Retinal pigment epithelial cell (primary cell): ENCODE results near the gene FAM241B.

ENCODE experiments used
- DNase-seq: peaks from one replicate; pipeline ENCODE4 v3.0.0-alpha.2; 2010; ENCODE audit warnings: low read depth
- H3K4me3 ChIP-seq: 2 replicates; pipeline ENCODE4 v1.5.1; 2011; ENCODE audit warnings: mild to moderate bottlenecking, low read length, control low read depth, moderate library complexity
- TF ChIP-seq, protein P1 (sequence below): conservative IDR thresholded peaks from 2 replicates; pipeline ENCODE4 v1.5.1; 2011; ENCODE audit warnings: low read depth, low read length, control low read depth, inconsistent platforms

Gene FAM241B

DNA sequence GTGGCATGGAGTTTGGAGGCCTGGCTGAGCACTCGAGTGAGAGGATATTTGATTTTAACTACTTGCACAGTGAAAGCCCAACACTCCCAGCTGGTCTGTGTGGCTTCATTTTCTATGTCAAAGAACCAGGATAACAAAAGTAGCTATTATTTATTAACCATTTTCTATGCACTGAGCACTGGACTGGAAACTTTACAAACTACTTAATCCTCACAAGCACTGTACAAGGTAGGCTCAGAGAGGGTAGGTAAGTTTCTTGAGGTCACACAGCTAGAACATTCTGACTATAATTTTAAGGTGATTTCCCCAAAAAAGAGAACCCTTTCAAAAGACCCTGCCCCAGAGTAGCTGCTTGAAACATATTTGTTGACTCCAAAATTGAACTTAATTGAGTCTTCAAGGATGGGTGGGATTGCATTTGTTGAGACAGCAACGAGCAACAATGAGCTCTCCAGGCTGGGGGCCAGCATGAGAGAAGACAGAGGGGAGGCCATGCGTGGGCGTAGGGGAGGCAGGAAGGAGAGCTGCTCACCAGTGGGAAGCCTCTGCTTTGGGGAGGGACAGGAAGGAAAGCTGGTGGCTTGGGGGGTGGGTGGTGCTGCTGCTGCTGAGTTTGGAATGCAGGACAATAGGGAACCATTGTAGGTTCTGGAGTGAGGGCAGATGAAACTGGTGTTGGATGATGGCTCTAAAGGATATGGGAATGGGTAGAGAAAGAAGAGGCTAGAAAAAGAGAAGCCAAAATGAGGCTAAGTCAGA is 31.5 kb downstream of the FAM241B start:
- DNase-seq = no peak
- no peak overlapping the region for H3K4me3 ChIP-seq
- TF ChIP-seq, protein P1, sequence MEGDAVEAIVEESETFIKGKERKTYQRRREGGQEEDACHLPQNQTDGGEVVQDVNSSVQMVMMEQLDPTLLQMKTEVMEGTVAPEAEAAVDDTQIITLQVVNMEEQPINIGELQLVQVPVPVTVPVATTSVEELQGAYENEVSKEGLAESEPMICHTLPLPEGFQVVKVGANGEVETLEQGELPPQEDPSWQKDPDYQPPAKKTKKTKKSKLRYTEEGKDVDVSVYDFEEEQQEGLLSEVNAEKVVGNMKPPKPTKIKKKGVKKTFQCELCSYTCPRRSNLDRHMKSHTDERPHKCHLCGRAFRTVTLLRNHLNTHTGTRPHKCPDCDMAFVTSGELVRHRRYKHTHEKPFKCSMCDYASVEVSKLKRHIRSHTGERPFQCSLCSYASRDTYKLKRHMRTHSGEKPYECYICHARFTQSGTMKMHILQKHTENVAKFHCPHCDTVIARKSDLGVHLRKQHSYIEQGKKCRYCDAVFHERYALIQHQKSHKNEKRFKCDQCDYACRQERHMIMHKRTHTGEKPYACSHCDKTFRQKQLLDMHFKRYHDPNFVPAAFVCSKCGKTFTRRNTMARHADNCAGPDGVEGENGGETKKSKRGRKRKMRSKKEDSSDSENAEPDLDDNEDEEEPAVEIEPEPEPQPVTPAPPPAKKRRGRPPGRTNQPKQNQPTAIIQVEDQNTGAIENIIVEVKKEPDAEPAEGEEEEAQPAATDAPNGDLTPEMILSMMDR = no peak

DNA sequence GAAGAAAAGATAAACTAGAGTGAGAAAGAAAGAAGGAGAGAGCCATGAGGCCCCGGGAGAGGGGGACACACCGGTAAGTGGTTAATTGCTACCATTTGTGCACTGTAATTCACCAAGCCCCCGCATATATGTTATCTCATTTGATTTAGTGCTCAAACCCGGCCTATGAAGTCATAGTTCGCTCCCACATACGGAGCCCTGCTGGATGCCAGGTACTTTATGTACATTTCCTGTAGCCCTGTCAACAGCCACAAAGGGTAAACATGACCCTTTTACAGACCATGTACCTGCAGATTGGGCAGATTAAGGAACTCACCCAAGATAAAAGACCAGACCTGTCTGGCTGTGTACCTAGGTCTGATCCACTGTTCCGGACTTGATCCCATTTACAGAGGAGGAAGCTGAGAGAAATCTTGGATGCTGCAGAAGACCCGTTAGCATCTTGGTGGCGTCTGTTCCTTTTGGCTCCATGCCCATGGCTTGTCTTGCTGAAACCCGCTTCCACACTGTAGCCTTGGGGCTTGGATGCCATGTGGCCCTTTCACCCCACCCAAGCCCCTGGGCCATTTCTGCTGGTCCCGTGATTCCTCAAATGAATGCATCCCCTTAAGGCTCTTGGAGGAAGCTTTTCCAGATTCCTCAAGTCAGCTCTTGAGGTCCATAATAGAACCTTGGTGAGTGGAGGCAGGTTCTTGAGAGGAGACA is 32.3 kb downstream of the FAM241B start:
- no peak for DNase-seq
- H3K4me3 ChIP-seq = no peak overlapping the region
- TF ChIP-seq, protein P1 = no peak

DNA sequence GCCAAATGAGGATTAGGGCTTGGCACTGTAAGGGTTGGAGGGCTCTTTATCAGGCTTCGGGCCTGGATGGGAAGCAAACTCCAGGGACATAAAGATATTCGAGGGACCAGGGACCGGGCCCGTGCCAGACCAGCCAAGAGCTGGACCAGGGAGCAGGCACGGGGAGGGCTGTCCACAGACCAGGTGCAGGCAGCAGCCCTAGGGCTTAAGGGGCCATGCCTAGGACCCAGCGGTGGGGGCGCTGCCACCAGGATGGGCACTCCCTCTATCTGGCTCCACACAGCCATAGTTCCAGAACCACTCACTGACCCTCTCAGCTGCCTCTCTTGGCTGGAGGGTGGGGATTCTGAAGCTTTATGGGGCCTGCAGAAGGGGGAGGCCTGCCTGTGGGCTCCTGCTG is 32.9 kb downstream of the FAM241B start:
- DNase-seq = no peak
- H3K4me3 ChIP-seq = no peak overlapping the region
- TF ChIP-seq, protein P1 = no peak

DNA sequence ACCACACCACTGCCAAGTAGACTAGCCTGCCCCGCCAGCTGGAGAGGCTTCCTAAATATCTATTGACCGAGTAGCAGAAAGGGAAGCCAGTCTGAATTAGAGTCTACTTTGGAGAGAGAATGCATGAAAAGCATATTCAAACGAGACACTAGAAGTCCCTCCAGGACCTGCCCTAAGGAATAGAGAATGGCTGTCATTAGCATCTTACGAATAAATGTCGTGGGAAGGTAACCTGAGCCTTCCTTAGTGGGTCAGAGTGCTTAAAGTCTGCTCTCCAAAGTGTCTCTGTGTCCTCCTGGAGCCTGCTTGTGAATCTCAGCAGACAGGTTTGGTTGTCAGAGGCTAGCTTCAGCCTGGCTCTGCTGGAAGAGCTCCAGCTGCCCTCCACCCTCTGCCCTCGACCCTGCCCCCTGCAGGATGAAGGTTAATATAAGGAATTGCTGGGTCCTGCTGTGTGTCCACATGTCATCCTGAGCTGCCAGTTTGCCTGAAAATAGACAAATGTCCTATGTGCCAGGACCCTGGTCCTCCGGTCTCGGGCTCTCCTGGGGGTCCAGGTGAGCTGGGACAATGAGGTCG is 33.4 kb downstream of the FAM241B start:
- TF ChIP-seq, protein P1 = no peak
- H3K4me3 ChIP-seq = no peak overlapping the region
- no peak for DNase-seq

DNA sequence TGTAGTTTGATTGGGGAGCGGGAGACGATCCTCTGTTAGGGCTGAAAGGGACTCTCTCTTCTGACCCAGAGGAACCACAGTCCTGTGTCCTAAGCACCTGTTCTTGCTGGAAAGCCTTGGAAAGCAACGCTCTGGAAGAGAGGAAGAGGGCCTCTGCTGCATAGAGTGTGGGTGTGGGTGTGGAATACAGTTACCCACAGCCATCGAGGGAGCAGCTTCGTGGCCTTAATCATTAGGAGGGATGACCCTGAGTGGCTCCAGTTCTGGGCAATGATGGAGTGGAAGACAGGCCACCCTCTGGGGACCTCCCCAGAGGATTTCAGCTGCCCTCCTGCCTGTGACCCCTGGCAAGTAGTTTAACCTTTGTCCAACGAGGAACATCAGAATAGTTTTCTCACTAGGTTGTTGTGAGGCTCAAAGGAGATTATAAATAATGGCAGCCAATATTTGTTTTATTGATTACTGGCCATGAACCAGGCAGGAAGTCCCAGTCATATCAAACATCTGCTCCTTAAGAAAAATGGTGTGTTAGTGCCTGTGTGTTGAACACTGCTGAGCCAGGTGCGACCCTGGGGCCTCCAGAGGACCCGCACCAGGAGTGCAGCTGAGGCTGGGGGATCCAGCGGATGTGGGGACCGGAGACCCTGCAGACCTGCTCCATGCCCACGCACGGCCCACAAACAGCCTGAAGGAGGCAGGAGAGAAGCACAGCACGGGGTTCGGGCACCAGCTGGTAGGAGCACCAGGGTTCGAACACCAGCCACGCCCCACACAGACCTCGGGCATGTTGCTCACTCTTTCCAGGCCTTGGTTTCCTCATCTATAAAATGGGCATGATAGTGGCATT is 35.6 kb downstream of the FAM241B start:
- TF ChIP-seq, protein P1 = no peak
- H3K4me3 ChIP-seq = no peak overlapping the region
- DNase-seq = no peak

DNA sequence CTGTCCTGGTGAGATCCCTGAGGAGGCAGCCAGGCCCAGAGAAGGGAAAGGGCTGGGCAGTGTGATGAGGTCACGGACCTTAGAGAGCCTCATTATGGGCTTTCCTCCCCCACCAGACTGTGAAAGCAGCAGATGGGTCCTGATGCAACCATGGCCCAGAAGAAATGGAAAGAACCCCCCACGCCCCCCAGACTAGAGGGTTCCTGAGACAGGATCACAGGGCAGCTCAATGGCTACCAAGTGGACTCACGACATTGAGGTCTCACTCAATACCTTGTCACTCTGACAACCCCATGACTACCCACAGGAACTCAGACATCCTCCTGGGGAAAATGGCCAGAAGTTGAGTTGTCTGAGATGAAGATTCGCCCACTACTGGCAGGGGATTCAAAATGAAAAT is 36.7 kb downstream of the FAM241B start:
- no peak overlapping the region for H3K4me3 ChIP-seq
- TF ChIP-seq, protein P1 = no peak

More for the DNA sequence above, 36.7 kb downstream of the FAM241B start:
- no peak for DNase-seq
